HEK293 (cell line): ENCODE data around the gene HYOU1.

Source experiments
- CTCF ChIA-PET: fragments of 350-600 bp; formaldehyde crosslinking; extraction: SDS; loops from one replicate; lab custom pipeline; 2021; ENCODE audit warnings: antibody characterized with exemption; lab: Yijun Ruan, JAX
- POLR2A ChIA-PET: fragments of 300-600 bp; formaldehyde crosslinking; extraction: SDS; loops from one replicate; lab custom pipeline; 2020; ENCODE audit warnings: antibody characterized with exemption, inconsistent platforms; lab: Yijun Ruan, JAX
- H3K27ac ChIP-seq: fragments of 200-500 bp; sonication (Bioruptor generic); 2 replicates; pipeline ENCODE4 v1.5.1; 2014; ENCODE audit warnings: low read depth, low read length, control low read depth, inconsistent platforms; ENCODE audit errors: extremely low read depth
- H3K36me3 ChIP-seq, 2 experiments: fragments of 200-500 bp in 1 of 2; sonication (Bioruptor generic) in 1 of 2; 1 replicate in 1 of 2; 2 replicates in 1 of 2; pipeline ENCODE4 v1.5.1; 2014 to 2017; ENCODE audit warnings: inconsistent platforms in 2 of 2, low read length in 2 of 2; ENCODE audit not compliant: control insufficient read depth in 2 of 2, insufficient read depth in 1 of 2
- H3K4me1 ChIP-seq: fragments of 200-500 bp; sonication (Bioruptor generic); 2 replicates; pipeline ENCODE4 v1.5.1; 2014; ENCODE audit warnings: mild to moderate bottlenecking, low read length, inconsistent platforms; ENCODE audit not compliant: control insufficient read depth, insufficient read depth
- H3K4me3 ChIP-seq: 2 replicates; pipeline ENCODE4 v1.5.1; 2011; ENCODE audit warnings: low read depth, mild to moderate bottlenecking, control low read depth, low read length, moderate library complexity
- H3K9me3 ChIP-seq: fragments of 200-500 bp; sonication (Bioruptor generic); 2 replicates; pipeline ENCODE4 v1.5.1; 2014; ENCODE audit warnings: low read depth, low read length, inconsistent platforms; ENCODE audit not compliant: control insufficient read depth, insufficient read depth
- FEZF1 ChIP-seq: fragments of 450-650 bp; formaldehyde crosslinking; IDR thresholded peaks from 2 replicates; pipeline ENCODE4 v1.5.1; 2016; ENCODE audit warnings: missing biosample characterization, missing genetic modification characterization
- KLF7 ChIP-seq: fragments of 450-650 bp; formaldehyde crosslinking; IDR thresholded peaks from 2 replicates; pipeline ENCODE4 v1.5.1; 2016; ENCODE audit warnings: missing biosample characterization, missing genetic modification characterization, borderline replicate concordance
- KLF9 ChIP-seq: fragments of 450-650 bp; formaldehyde crosslinking; IDR thresholded peaks from 2 replicates; pipeline ENCODE4 v1.5.1; 2016; ENCODE audit warnings: missing biosample characterization, missing genetic modification characterization, low read depth
- MZF1 ChIP-seq: fragments of 450-650 bp; formaldehyde crosslinking; IDR thresholded peaks from 2 replicates; pipeline ENCODE4 v1.5.1; 2017; ENCODE audit warnings: missing biosample characterization, missing genetic modification characterization, borderline replicate concordance
- SP2 ChIP-seq: fragments of 450-650 bp; formaldehyde crosslinking; IDR thresholded peaks from 2 replicates; pipeline ENCODE4 v1.5.1; 2016; ENCODE audit warnings: missing biosample characterization, missing genetic modification characterization
- SP3 ChIP-seq: fragments of 450-650 bp; formaldehyde crosslinking; IDR thresholded peaks from 2 replicates; pipeline ENCODE4 v1.5.1; 2016; ENCODE audit warnings: missing biosample characterization, missing genetic modification characterization
- YY2 ChIP-seq: fragments of 450-650 bp; formaldehyde crosslinking; IDR thresholded peaks from 2 replicates; pipeline ENCODE4 v1.5.1; 2016; ENCODE audit warnings: missing biosample characterization, missing genetic modification characterization
- ZBTB20 ChIP-seq: fragments of 450-650 bp; formaldehyde crosslinking; IDR thresholded peaks from 2 replicates; pipeline ENCODE4 v1.5.1; 2016; ENCODE audit warnings: missing biosample characterization, missing genetic modification characterization
- ZBTB49 ChIP-seq: fragments of 450-650 bp; formaldehyde crosslinking; IDR thresholded peaks from 2 replicates; pipeline ENCODE4 v1.5.1; 2016; ENCODE audit warnings: missing biosample characterization, missing genetic modification characterization, low read depth
- ZEB2 ChIP-seq: fragments of 450-650 bp; formaldehyde crosslinking; IDR thresholded peaks from 2 replicates; pipeline ENCODE4 v1.5.1; 2016; ENCODE audit warnings: missing biosample characterization, missing genetic modification characterization
- ZFHX2 ChIP-seq: fragments of 450-650 bp; formaldehyde crosslinking; conservative IDR thresholded peaks from 2 replicates; pipeline ENCODE4 v1.5.1; 2016; ENCODE audit warnings: missing biosample characterization, missing genetic modification characterization
- ZNF114 ChIP-seq: fragments of 450-650 bp; formaldehyde crosslinking; IDR thresholded peaks from 2 replicates; pipeline ENCODE4 v1.5.0; 2017; ENCODE audit warnings: missing biosample characterization, missing genetic modification characterization
- ZNF169 ChIP-seq: fragments of 450-650 bp; formaldehyde crosslinking; IDR thresholded peaks from 2 replicates; pipeline ENCODE4 v1.5.1; 2016; ENCODE audit warnings: missing biosample characterization, missing genetic modification characterization
- ZNF214 ChIP-seq: fragments of 450-650 bp; formaldehyde crosslinking; IDR thresholded peaks from 2 replicates; pipeline ENCODE4 v1.5.1; 2017; ENCODE audit warnings: missing biosample characterization, mild to moderate bottlenecking, missing genetic modification characterization, borderline replicate concordance
- ZNF26 ChIP-seq: fragments of 450-650 bp; formaldehyde crosslinking; IDR thresholded peaks from 2 replicates; pipeline ENCODE4 v1.5.1; 2016; ENCODE audit warnings: missing biosample characterization, missing genetic modification characterization
- ZNF266 ChIP-seq: fragments of 450-650 bp; formaldehyde crosslinking; IDR thresholded peaks from 2 replicates; pipeline ENCODE4 v1.5.1; 2016; ENCODE audit warnings: missing biosample characterization, missing genetic modification characterization, low read depth
- ZNF292 ChIP-seq: fragments of 450-650 bp; formaldehyde crosslinking; IDR thresholded peaks from 2 replicates; pipeline ENCODE4 v1.5.1; 2016; ENCODE audit warnings: low read depth, missing biosample characterization, missing genetic modification characterization, borderline replicate concordance
- ZNF341 ChIP-seq: fragments of 450-650 bp; formaldehyde crosslinking; IDR thresholded peaks from 2 replicates; pipeline ENCODE4; 2016; ENCODE audit warnings: low read depth, missing biosample characterization, missing genetic modification characterization
- ZNF488 ChIP-seq: fragments of 450-650 bp; formaldehyde crosslinking; IDR thresholded peaks from 2 replicates; pipeline ENCODE4 v1.5.1; 2016; ENCODE audit warnings: missing biosample characterization, missing genetic modification characterization
- ZNF521 ChIP-seq: fragments of 450-650 bp; formaldehyde crosslinking; IDR thresholded peaks from 2 replicates; pipeline ENCODE4 v1.5.1; 2017; ENCODE audit warnings: missing biosample characterization, mild to moderate bottlenecking, missing genetic modification characterization
- ZNF580 ChIP-seq: fragments of 450-650 bp; formaldehyde crosslinking; IDR thresholded peaks from 2 replicates; pipeline ENCODE4 v1.5.1; 2016; ENCODE audit warnings: missing biosample characterization, missing genetic modification characterization
- ZNF600 ChIP-seq: fragments of 450-650 bp; formaldehyde crosslinking; IDR thresholded peaks from 2 replicates; pipeline ENCODE4 v1.5.1; 2016; ENCODE audit warnings: missing biosample characterization, missing genetic modification characterization
- ZNF621 ChIP-seq: fragments of 450-650 bp; formaldehyde crosslinking; IDR thresholded peaks from 2 replicates; pipeline ENCODE4 v1.5.1; 2017; ENCODE audit warnings: missing biosample characterization, missing genetic modification characterization
- ZNF629 ChIP-seq: fragments of 450-650 bp; formaldehyde crosslinking; IDR thresholded peaks from 2 replicates; pipeline ENCODE4 v1.5.1; 2017; ENCODE audit warnings: missing biosample characterization, missing genetic modification characterization
- ZNF654 ChIP-seq: fragments of 450-650 bp; formaldehyde crosslinking; IDR thresholded peaks from 2 replicates; pipeline ENCODE4 v1.5.1; 2016; ENCODE audit warnings: low read depth, missing biosample characterization, missing genetic modification characterization
- ZNF677 ChIP-seq: fragments of 450-650 bp; IDR thresholded peaks from 2 replicates; pipeline ENCODE4 v1.5.0; 2018; ENCODE audit warnings: missing biosample characterization, mild to moderate bottlenecking, missing genetic modification characterization, moderate library complexity
- ZNF692 ChIP-seq: fragments of 450-650 bp; formaldehyde crosslinking; IDR thresholded peaks from 2 replicates; pipeline ENCODE4 v1.5.1; 2016; ENCODE audit warnings: missing biosample characterization, missing genetic modification characterization

Gene HYOU1

GRCh38 chr11:119025541-119025940, 31.5 kb downstream of the HYOU1 start (continued):
- no peak for TF ChIP-seq KLF9 (tag by site-specific recombination)
- TF ChIP-seq ZNF114 (tag by site-specific recombination) = no peak
- TF ChIP-seq ZNF580 = no peak
- no peak for TF ChIP-seq ZNF488 (tag by site-specific recombination)
- TF ChIP-seq ZNF677 (tag by site-specific recombination) = no peak
- no peak for TF ChIP-seq ZNF654 (tag by site-specific recombination)
- TF ChIP-seq ZNF292 = no peak
- TF ChIP-seq MZF1 = no peak
- TF ChIP-seq ZNF341 (tag by site-specific recombination) = no peak
- TF ChIP-seq ZNF600 (tag by site-specific recombination) = no peak

GRCh38 chr11:119025099-119025473, 31.9 kb downstream of the HYOU1 start:
- no peak overlapping the region for H3K27ac ChIP-seq
- no peaks in the 10 kb centered on the region for H3K9me3 ChIP-seq
- CTCF ChIA-PET = no interaction called here
- peaks cover 0 to 85% of the 10 kb centered on the region in 2 experiments; a peak in 2 of 3 replicates for H3K36me3 ChIP-seq
- POLR2A ChIA-PET = interaction anchor here (1.0 to 1.9 kb wide), 3 partner anchors 11 to 71 kb away, joined by 4 to 6 read pairs (median 4); no protein-coding TSS in a partner anchor
- TF ChIP-seq ZFHX2 (0 out of 2 replicates have a peak, but pooled peaks have one; percentile 28), ZNF214 (no peak), ZEB2 (tag by site-specific recombination) (no peak), KLF7 (tag by site-specific recombination) (no peak), ZBTB49 (tag by site-specific recombination) (no peak), YY2 (no peak)
- H3K4me3 ChIP-seq = no peak overlapping the region
- no peaks in the 10 kb centered on the region for H3K4me1 ChIP-seq

GRCh38 chr11:119024430-119025098, 32.4 kb downstream of the HYOU1 start:
- Histone ChIP-seq H3K36me3 (peaks cover 0 to 88% of the 10 kb centered on the region in 2 experiments; a peak in 2 of 3 replicates), H3K4me3 (no peak overlapping the region), H3K27ac (no peak overlapping the region), H3K9me3 (no peaks in the 10 kb centered on the region), H3K4me1 (no peaks in the 10 kb centered on the region)
- ChIA-PET POLR2A (interaction anchor here (1.0 to 1.9 kb wide), 3 partner anchors 11 to 72 kb away, joined by 4 to 6 read pairs (median 4); no protein-coding TSS in a partner anchor), CTCF (interaction anchor here (1.1 kb wide), 1 partner anchor 118 kb away, joined by 3 read pairs; no protein-coding TSS in a partner anchor)
- TF ChIP-seq ZNF169 (no peak), SP3 (no peak), ZBTB20 (tag by site-specific recombination) (no peak), YY2 (no peak), ZNF521 (tag by site-specific recombination) (no peak), ZNF26 (tag by site-specific recombination) (no peak), FEZF1 (tag by site-specific recombination) (no peak), ZNF266 (tag by site-specific recombination) (no peak), SP2 (no peak), ZNF621 (tag by site-specific recombination) (no peak), ZNF692 (tag by site-specific recombination) (no peak), ZNF629 (tag by site-specific recombination) (no peak)
